ENCODE results near the gene HSBP1L1. TPM values are rescaled to one million over a fixed set of nuclear protein-coding genes. Genes with fewer than 3 reads are reported as not detected.

HSBP1L1 gene
- total and polyA plus RNA-seq, 2 donors (not counting 1 experiment from before 2014, with no cell fraction given): 13.4 to 24.6 TPM

- Histone ChIP-seq H3K4me3 (replicated peaks in 1 of 4; ENCODE audit: control extremely low read depth in 1 of 4, insufficient read depth in 1 of 4, low read depth in 3 of 4, low read length in 4 of 4) (no peak overlapping the region), H3K4me2 (ENCODE audit: extremely low read depth, insufficient read depth, low read length) (no peak overlapping the region), H3K79me2 (ENCODE audit: control insufficient read depth, insufficient read depth, low read length) (peaks cover 23% of the 10 kb centered on the region), H3K36me3 (ENCODE audit: control insufficient read depth, insufficient read depth, low read length) (peaks cover 2% of the 10 kb centered on the region), H3K4me1 (ENCODE audit: control insufficient read depth, extremely low read depth, insufficient read depth, low read length) (peaks cover 5% of the 10 kb centered on the region), H3K9me3 (ENCODE audit: control insufficient read depth, insufficient read depth, low read depth, low read length) (no peaks in the 10 kb centered on the region), H4K20me1 (ENCODE audit: control insufficient read depth, extremely low read depth, insufficient read depth, low read length) (no peaks in the 10 kb centered on the region), H3K9ac (ENCODE audit: insufficient read depth, low read length) (no peak overlapping the region), H3K27ac (ENCODE audit: insufficient read depth, low read length) (no peak overlapping the region), H3K27me3 (ENCODE audit: control insufficient read depth, insufficient read depth, low read length) (no peaks in the 10 kb centered on the region), H2AFZ (ENCODE audit: low read length) (no peak overlapping the region)
- DNase-seq (ENCODE audit: low read depth in 2 of 2): no peak
- no peak for TF ChIP-seq EZH2 (IDR thresholded peaks at IDR 0.05; ENCODE audit: low read length, missing control alignments)
- TF ChIP-seq CTCF (conservative IDR thresholded peaks at IDR 0.05 in 1 of 2, IDR thresholded peaks at IDR 0.05 in 1 of 2; ENCODE audit: low read depth in 1 of 2, low read length in 2 of 2): no peak
Measured at GRCh38 chr18:79939096-79939495, 25.3 kb upstream of the HSBP1L1 start.

- peaks cover 2% of the 10 kb centered on the region for H3K36me3 ChIP-seq (ENCODE audit: control insufficient read depth, insufficient read depth, low read length)
- DNase-seq (ENCODE audit: low read depth in 2 of 2): no peak
- no peak overlapping the region for H2AFZ ChIP-seq (ENCODE audit: low read length)
- TF ChIP-seq EZH2 (IDR thresholded peaks at IDR 0.05; ENCODE audit: low read length, missing control alignments) (no peak), CTCF (conservative IDR thresholded peaks at IDR 0.05 in 1 of 2, IDR thresholded peaks at IDR 0.05 in 1 of 2; ENCODE audit: low read depth in 1 of 2, low read length in 2 of 2) (no peak)
- peaks cover 25% of the 10 kb centered on the region for H3K79me2 ChIP-seq (ENCODE audit: control insufficient read depth, insufficient read depth, low read length)
- no peak overlapping the region for H3K4me2 ChIP-seq (ENCODE audit: extremely low read depth, insufficient read depth, low read length)
- no peaks in the 10 kb centered on the region for H4K20me1 ChIP-seq (ENCODE audit: control insufficient read depth, extremely low read depth, insufficient read depth, low read length)
- no peak overlapping the region for H3K27ac ChIP-seq (ENCODE audit: insufficient read depth, low read length)
- H3K4me1 ChIP-seq (ENCODE audit: control insufficient read depth, extremely low read depth, insufficient read depth, low read length): no peaks in the 10 kb centered on the region
- no peak overlapping the region for H3K9ac ChIP-seq (ENCODE audit: insufficient read depth, low read length)
- no peaks in the 10 kb centered on the region for H3K27me3 ChIP-seq (ENCODE audit: control insufficient read depth, insufficient read depth, low read length)
- H3K4me3 ChIP-seq (replicated peaks in 1 of 4; ENCODE audit: control extremely low read depth in 1 of 4, insufficient read depth in 1 of 4, low read depth in 3 of 4, low read length in 4 of 4): no peak overlapping the region
- no peaks in the 10 kb centered on the region for H3K9me3 ChIP-seq (ENCODE audit: control insufficient read depth, insufficient read depth, low read depth, low read length)
Measured at GRCh38 chr18:79940126-79940813, 24.2 kb upstream of the HSBP1L1 start.

GRCh38 chr18:79940814-79941472 lies 23.5 kb upstream of the HSBP1L1 start:
- no peak overlapping the region for H3K4me2 ChIP-seq (ENCODE audit: extremely low read depth, insufficient read depth, low read length)
- no peak for DNase-seq (ENCODE audit: low read depth in 2 of 2)
- TF ChIP-seq CTCF (conservative IDR thresholded peaks at IDR 0.05 in 1 of 2, IDR thresholded peaks at IDR 0.05 in 1 of 2; ENCODE audit: low read depth in 1 of 2, low read length in 2 of 2) (no peak), EZH2 (IDR thresholded peaks at IDR 0.05; ENCODE audit: low read length, missing control alignments) (no peak)
- no peaks in the 10 kb centered on the region for H4K20me1 ChIP-seq (ENCODE audit: control insufficient read depth, extremely low read depth, insufficient read depth, low read length)
- H3K4me3 ChIP-seq (replicated peaks in 1 of 4; ENCODE audit: control extremely low read depth in 1 of 4, insufficient read depth in 1 of 4, low read depth in 3 of 4, low read length in 4 of 4): no peak overlapping the region
- H3K4me1 ChIP-seq (ENCODE audit: control insufficient read depth, extremely low read depth, insufficient read depth, low read length): no peaks in the 10 kb centered on the region
- peaks cover 2% of the 10 kb centered on the region for H3K36me3 ChIP-seq (ENCODE audit: control insufficient read depth, insufficient read depth, low read length)
- peaks cover 27% of the 10 kb centered on the region for H3K79me2 ChIP-seq (ENCODE audit: control insufficient read depth, insufficient read depth, low read length)
- H3K27ac ChIP-seq (ENCODE audit: insufficient read depth, low read length): no peak overlapping the region
- H2AFZ ChIP-seq (ENCODE audit: low read length): no peak overlapping the region
- no peaks in the 10 kb centered on the region for H3K9me3 ChIP-seq (ENCODE audit: control insufficient read depth, insufficient read depth, low read depth, low read length)
- no peaks in the 10 kb centered on the region for H3K27me3 ChIP-seq (ENCODE audit: control insufficient read depth, insufficient read depth, low read length)
- H3K9ac ChIP-seq (ENCODE audit: insufficient read depth, low read length): no peak overlapping the region

Data from fibroblast of lung (primary cell).